Erythroblast (primary cell): Measurements from ENCODE around the gene GBX1.

Experiments used
- GATA1 ChIP-seq: IDR thresholded peaks from 2 replicates; pipeline ENCODE4 v1.6.1; 2011; ENCODE audit warnings: low read depth, mild to moderate bottlenecking, control low read depth, low read length, moderate library complexity
- POLR2A ChIP-seq: IDR thresholded peaks from 2 replicates; pipeline ENCODE4 v1.6.1; 2011; ENCODE audit warnings: mild to moderate bottlenecking, low read length

DNA sequence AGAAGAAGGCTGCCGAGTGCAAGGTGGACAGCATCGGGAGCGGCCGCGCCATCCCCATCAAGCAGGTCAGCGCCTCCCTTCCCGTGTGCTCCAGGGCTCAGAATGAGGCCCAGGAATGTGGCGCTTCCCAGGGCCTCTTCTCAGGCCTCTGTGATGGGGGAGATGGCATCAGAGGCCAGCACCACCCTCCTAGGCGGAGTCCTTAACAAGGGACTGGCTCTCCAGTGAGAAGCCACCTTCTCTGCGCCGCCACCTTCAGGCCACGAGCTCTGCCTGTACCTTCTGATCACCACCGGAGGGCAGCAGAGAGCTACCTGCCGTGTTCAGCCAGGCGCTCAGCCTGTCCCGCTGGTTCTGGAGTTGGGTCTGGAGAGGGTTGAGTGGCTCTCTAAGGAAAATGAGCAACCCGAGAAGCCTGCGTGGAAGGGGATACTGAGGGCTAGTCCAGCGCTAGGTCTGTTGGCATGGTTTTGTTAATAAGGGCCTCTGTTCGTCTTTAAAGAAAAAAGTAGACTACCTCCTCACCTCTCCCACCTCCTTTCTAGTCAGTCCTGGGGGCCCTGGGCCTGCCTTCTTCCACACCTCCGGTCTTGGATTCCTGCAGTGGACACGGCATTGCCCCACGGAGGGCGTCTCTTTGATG is 43.6 kb downstream of the GBX1 start:
- TF ChIP-seq POLR2A (no peak), GATA1 (no peak)
